SKM-1 (cell line): ENCODE results near the gene GTF2H4.

ENCODE experiments used
- DNase-seq: peaks from one replicate; lab custom pipeline; 2025; ENCODE audit not compliant: unreplicated experiment; lab: John Stamatoyannopoulos, UW

Gene GTF2H4

GRCh38 chr6:30882204-30882758 lies 25.7 kb upstream of the GTF2H4 start:
- DNase-seq: no peak

GRCh38 chr6:30882759-30883684 lies 25.0 kb upstream of the GTF2H4 start:
- DNase-seq: no peak

GRCh38 chr6:30883685-30884520 lies 24.1 kb upstream of the GTF2H4 start, which contains the start of gene DDR1:
DDR1 (plus strand) TSS chr6:30884519; CDS start chr6:30888730, 4,211 bp downstream.
- DNase-seq: no peak

- no peak for DNase-seq
Measured at GRCh38 chr6:30884521-30885480, 23.2 kb upstream of the GTF2H4 start.

- DNase-seq: no peak
Measured at GRCh38 chr6:30885481-30885998, 22.5 kb upstream of the GTF2H4 start.

GRCh38 chr6:30885999-30886896 lies 21.8 kb upstream of the GTF2H4 start:
- no peak for DNase-seq

GRCh38 chr6:30886897-30887255 lies 21.1 kb upstream of the GTF2H4 start:
- DNase-seq: no peak

- DNase-seq: no peak
Measured at GRCh38 chr6:30887901-30888815, 19.8 kb upstream of the GTF2H4 start.

GRCh38 chr6:30888816-30889495 lies 19.1 kb upstream of the GTF2H4 start:
- DNase-seq: no peak

- no peak for DNase-seq
Measured at GRCh38 chr6:30889496-30889885, 18.5 kb upstream of the GTF2H4 start.

GRCh38 chr6:30889921-30890645 lies 17.9 kb upstream of the GTF2H4 start:
- DNase-seq: no peak

- no peak for DNase-seq
Measured at GRCh38 chr6:30890646-30891449, 17.2 kb upstream of the GTF2H4 start.

GRCh38 chr6:30891450-30891723 lies 16.6 kb upstream of the GTF2H4 start:
- no peak for DNase-seq

- DNase-seq: no peak
Measured at GRCh38 chr6:30891816-30892538, 16.0 kb upstream of the GTF2H4 start.

- DNase-seq: no peak
Measured at GRCh38 chr6:30893001-30893591, 14.9 kb upstream of the GTF2H4 start.
